Endothelial cell (in vitro differentiated cells): ENCODE data around the gene LPCAT1. TPM values are rescaled to one million over a fixed set of nuclear protein-coding genes. Genes with fewer than 3 reads are reported as not detected.
"Not testable (repeated sequence)": the region's sequence is repeated elsewhere in the genome, so short reads cannot be mapped to it uniquely, and the experiment has no call there.

Experiments
- DNase-seq: peaks from one replicate; pipeline ENCODE4 v3.0.0; 2021; ENCODE audit warnings: low spot score
- H3K27ac Mint-ChIP-seq: one replicate; pipeline ENCODE4 v1.8.0; 2021; ENCODE audit warnings: mixed read lengths, inconsistent platforms; ENCODE audit not compliant: unreplicated experiment
- H3K27me3 Mint-ChIP-seq: one replicate; pipeline ENCODE4 v1.8.0; 2021; ENCODE audit warnings: mild to moderate bottlenecking, moderate library complexity, mixed read lengths, inconsistent platforms; ENCODE audit not compliant: unreplicated experiment
- H3K36me3 Mint-ChIP-seq: one replicate; pipeline ENCODE4 v1.8.0; 2021; ENCODE audit warnings: mild to moderate bottlenecking, low read depth, mixed read lengths, inconsistent platforms; ENCODE audit not compliant: unreplicated experiment
- H3K4me1 Mint-ChIP-seq: one replicate; pipeline ENCODE4 v1.8.0; 2021; ENCODE audit warnings: mild to moderate bottlenecking, mixed read lengths, inconsistent platforms; ENCODE audit not compliant: unreplicated experiment
- H3K4me3 Mint-ChIP-seq: one replicate; pipeline ENCODE4 v1.8.0; 2021; ENCODE audit warnings: mild to moderate bottlenecking, mixed read lengths, inconsistent platforms; ENCODE audit not compliant: unreplicated experiment
- H3K9me3 Mint-ChIP-seq: one replicate; pipeline ENCODE4 v1.8.0; 2021; ENCODE audit warnings: mixed read lengths, inconsistent platforms; ENCODE audit not compliant: unreplicated experiment
- CTCF ChIP-seq: fragments of 200-600 bp; sonication (generic); IDR thresholded peaks from one replicate; pipeline ENCODE4 v1.5.0; 2021; ENCODE audit warnings: antibody characterized with exemption; ENCODE audit not compliant: unreplicated experiment
- total RNA-seq: library from RNA; stranded (reverse); fragmentation: NEBNext Ultra II Directional; extraction: Animal tissue kit (Norgen Biotek cat#: 25700); gene quantifications from one replicate; pipeline ENCODE4 v1.2.1, GENCODE V29; 2021; ENCODE audit not compliant: unreplicated experiment

The LPCAT1 gene
- total RNA-seq, 1 donor from 2014 or later = 81.3 TPM

GRCh38 chr5:1516615-1517601, 6.9 kb downstream of the LPCAT1 start:
- H3K36me3 Mint-ChIP-seq = no peaks in the 10 kb centered on the region
- H3K27me3 Mint-ChIP-seq = peaks cover 5% of the 10 kb centered on the region
- peak overlapping the region; percentile 36 for H3K27ac Mint-ChIP-seq
- TF ChIP-seq CTCF = no peak
- H3K4me3 Mint-ChIP-seq = no peak overlapping the region
- H3K4me1 Mint-ChIP-seq = peaks cover 25% of the 10 kb centered on the region
- no peak for DNase-seq
- no peaks in the 10 kb centered on the region for H3K9me3 Mint-ChIP-seq

- Mint-ChIP-seq H3K4me1 (peaks cover 22% of the 10 kb centered on the region), H3K9me3 (no peaks in the 10 kb centered on the region), H3K36me3 (no peaks in the 10 kb centered on the region), H3K27me3 (peaks cover 5% of the 10 kb centered on the region), H3K4me3 (no peak overlapping the region), H3K27ac (peak overlapping the region; percentile 36)
- no peak for DNase-seq
- no peak for TF ChIP-seq CTCF
These were observed 7.7 kb downstream of the LPCAT1 start for GRCh38 chr5:1515921-1516571.

GRCh38 chr5:1515311-1515920, 8.3 kb downstream of the LPCAT1 start:
- no peak overlapping the region for H3K4me3 Mint-ChIP-seq
- H3K27me3 Mint-ChIP-seq = peaks cover 5% of the 10 kb centered on the region
- TF ChIP-seq CTCF = no peak
- H3K27ac Mint-ChIP-seq = no peak overlapping the region
- no peaks in the 10 kb centered on the region for H3K9me3 Mint-ChIP-seq
- H3K36me3 Mint-ChIP-seq = peaks cover under 1% of the 10 kb centered on the region
- DNase-seq = no peak
- peaks cover 22% of the 10 kb centered on the region for H3K4me1 Mint-ChIP-seq

- DNase-seq, H3K36me3 Mint-ChIP-seq, H3K4me3 Mint-ChIP-seq, H3K9me3 Mint-ChIP-seq, H3K27ac Mint-ChIP-seq, H3K27me3 Mint-ChIP-seq: not testable (repeated sequence)
- peaks cover 22% of the 10 kb centered on the region for H3K4me1 Mint-ChIP-seq
These were observed 8.9 kb downstream of the LPCAT1 start for GRCh38 chr5:1514819-1515310.

- H3K4me3 Mint-ChIP-seq = no peak overlapping the region
- peaks cover 10% of the 10 kb centered on the region for H3K27me3 Mint-ChIP-seq
- no peak overlapping the region for H3K27ac Mint-ChIP-seq
- H3K4me1 Mint-ChIP-seq = peaks cover 22% of the 10 kb centered on the region
- no peaks in the 10 kb centered on the region for H3K9me3 Mint-ChIP-seq
- DNase-seq = no peak
- H3K36me3 Mint-ChIP-seq = peaks cover 10% of the 10 kb centered on the region
- no peak for TF ChIP-seq CTCF
These were observed 9.5 kb downstream of the LPCAT1 start for GRCh38 chr5:1514027-1514818.
